Lower leg skin (tissue), 3 donors: ENCODE results near the gene SV2C.

Experiments used
- POLR2A ChIP-seq, 2 donors: fragments of 450-650 bp; IDR thresholded peaks; one replicate each; pipeline ENCODE4 v1.6.1; 2016 to 2017; ENCODE audit warnings: antibody characterized with exemption in 2 of 2, mild to moderate bottlenecking in 1 of 2, moderate library complexity in 1 of 2
- TF ChIP-seq, protein P1 (sequence below), 3 donors: fragments of 450-650 bp; IDR thresholded peaks; one replicate each; pipeline ENCODE4 v1.5.1; 2016; ENCODE audit warnings: antibody characterized with exemption in 3 of 3, mild to moderate bottlenecking in 3 of 3, moderate library complexity in 2 of 3

DNA sequence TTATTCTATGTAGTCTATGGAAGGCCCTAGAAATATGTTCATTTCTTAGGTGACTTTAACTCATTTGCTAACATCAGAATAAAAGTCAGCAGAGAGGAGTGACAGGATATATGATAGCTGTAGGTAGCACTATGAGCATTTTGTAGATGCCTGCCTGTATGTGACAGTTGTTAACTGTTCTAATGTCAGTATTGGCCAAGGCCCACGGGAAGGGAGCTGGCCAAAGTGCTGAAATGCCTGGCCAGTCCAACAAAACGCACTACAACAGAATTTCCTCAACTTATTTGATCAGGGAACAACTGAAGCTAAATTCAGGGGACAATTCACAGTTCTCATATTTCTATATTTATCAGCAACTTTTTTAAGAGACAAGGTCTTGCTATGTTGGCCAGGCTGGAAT is 20.8 kb downstream of the SV2C start:
- TF ChIP-seq, protein P1, sequence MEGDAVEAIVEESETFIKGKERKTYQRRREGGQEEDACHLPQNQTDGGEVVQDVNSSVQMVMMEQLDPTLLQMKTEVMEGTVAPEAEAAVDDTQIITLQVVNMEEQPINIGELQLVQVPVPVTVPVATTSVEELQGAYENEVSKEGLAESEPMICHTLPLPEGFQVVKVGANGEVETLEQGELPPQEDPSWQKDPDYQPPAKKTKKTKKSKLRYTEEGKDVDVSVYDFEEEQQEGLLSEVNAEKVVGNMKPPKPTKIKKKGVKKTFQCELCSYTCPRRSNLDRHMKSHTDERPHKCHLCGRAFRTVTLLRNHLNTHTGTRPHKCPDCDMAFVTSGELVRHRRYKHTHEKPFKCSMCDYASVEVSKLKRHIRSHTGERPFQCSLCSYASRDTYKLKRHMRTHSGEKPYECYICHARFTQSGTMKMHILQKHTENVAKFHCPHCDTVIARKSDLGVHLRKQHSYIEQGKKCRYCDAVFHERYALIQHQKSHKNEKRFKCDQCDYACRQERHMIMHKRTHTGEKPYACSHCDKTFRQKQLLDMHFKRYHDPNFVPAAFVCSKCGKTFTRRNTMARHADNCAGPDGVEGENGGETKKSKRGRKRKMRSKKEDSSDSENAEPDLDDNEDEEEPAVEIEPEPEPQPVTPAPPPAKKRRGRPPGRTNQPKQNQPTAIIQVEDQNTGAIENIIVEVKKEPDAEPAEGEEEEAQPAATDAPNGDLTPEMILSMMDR (IDR thresholded peaks at IDR 0.05) = no peak
- TF ChIP-seq POLR2A (IDR thresholded peaks at IDR 0.05) = no peak
